HCT116 (cell line): ENCODE data around the gene CASP10. TPM values are rescaled to one million over a fixed set of nuclear protein-coding genes. Genes with fewer than 3 reads are reported as not detected.

Experiments used
- ATAC-seq: fragments of 200-7000 bp; cut with Tn5 transposase; 2 replicates; pipeline ENCODE4 v1.9.1; 2020; ENCODE audit warnings: mild to moderate bottlenecking, moderate library complexity
- BruUV-seq: library from RNA; stranded (reverse); fragments of 400-500 nt; replicated peaks from 2 replicates; lab custom pipeline; 2021; lab: Mats Ljungman, UMichigan
- CTCF ChIA-PET: fragments of 300-600 bp; sonication (Branson Sonifier 250); formaldehyde crosslinking; loops from one replicate; lab custom pipeline; 2021; ENCODE audit warnings: antibody characterized with exemption; lab: Charles Lee
- POLR2A ChIA-PET: fragments of 300-600, 350-600 bp; sonication (Branson Sonifier 250); formaldehyde crosslinking; loops from one replicate; lab custom pipeline; 2021; ENCODE audit warnings: antibody characterized with exemption; lab: Charles Lee
- RAD21 ChIA-PET, 2 experiments: fragments of 300-600 bp; sonication (Branson Sonifier 250); formaldehyde crosslinking; loops; one replicate each; lab custom pipeline; 2023; ENCODE audit warnings: low total read pairs in 2 of 2; ENCODE audit not compliant: uncharacterized antibody in 2 of 2, unreplicated experiment in 2 of 2, low non-redundant PET in 1 of 2; lab: Charles Lee
- DNase-seq: peaks from one replicate; pipeline ENCODE4 v3.0.0-alpha.2; 2010; ENCODE audit warnings: low read depth, low spot score
- H2AFZ ChIP-seq: fragments of 200-600 bp; shearing (Covaris generic), sonication (generic); 2 replicates; pipeline ENCODE4 v1.6.1; 2017; ENCODE audit warnings: low read depth, mixed run types, mixed read lengths, antibody characterized with exemption, low read length; ENCODE audit not compliant: poor library complexity, severe bottlenecking
- H3K27ac ChIP-seq: 2 replicates; pipeline ENCODE4 v1.5.1; 2012; ENCODE audit warnings: low read depth, low read length
- H3K27me3 ChIP-seq: fragments of 200-600 bp; sonication (generic); 2 replicates; pipeline ENCODE4 v1.6.1; 2016; ENCODE audit warnings: mixed run types, low read length, mixed read lengths; ENCODE audit not compliant: insufficient read depth
- H3K36me3 ChIP-seq, 2 experiments: fragments of 200-500 bp in 1 of 2; fragments of 200-600 bp in 1 of 2; sonication (Bioruptor generic) in 1 of 2; sonication (generic) in 1 of 2; 2 replicates each; pipeline versions ENCODE4 v1.5.1 to v1.6.1; 2014 to 2016; ENCODE audit warnings: low read length in 2 of 2, inconsistent platforms in 1 of 2, mixed read lengths in 1 of 2, mixed run types in 1 of 2; ENCODE audit not compliant: insufficient read depth in 2 of 2, control insufficient read depth in 1 of 2
- H3K4me1 ChIP-seq, 2 experiments: fragments of 200-600 bp in 1 of 2; sonication (generic) in 1 of 2; 2 replicates each; pipeline versions ENCODE4 v1.5.1 to v1.6.1; 2012 to 2017; ENCODE audit warnings: low read length in 2 of 2, inconsistent platforms in 1 of 2, mild to moderate bottlenecking in 1 of 2, mixed read lengths in 1 of 2, mixed run types in 1 of 2, moderate library complexity in 1 of 2; ENCODE audit not compliant: insufficient read depth in 2 of 2, control insufficient read depth in 1 of 2
- H3K4me2 ChIP-seq: fragments of 200-600 bp; sonication (generic); 2 replicates; pipeline ENCODE4 v1.6.1; 2017; ENCODE audit warnings: mixed run types, low read length, mixed read lengths
- H3K4me3 ChIP-seq, 2 experiments: fragments of 200-600 bp in 1 of 2; sonication (generic) in 1 of 2; replicated peaks in 1 of 2; 2 replicates each; pipeline ENCODE4 v1.5.1; 2011 to 2016; ENCODE audit warnings: low read length in 2 of 2, control low read depth in 1 of 2, low read depth in 1 of 2, mild to moderate bottlenecking in 1 of 2, mixed read lengths in 1 of 2, mixed run types in 1 of 2
- H3K79me2 ChIP-seq: fragments of 200-600 bp; sonication (generic); 2 replicates; pipeline ENCODE4 v1.6.1; 2017; ENCODE audit warnings: mild to moderate bottlenecking, mixed run types, low read length, moderate library complexity, mixed read lengths; ENCODE audit not compliant: insufficient read depth
- H3K9ac ChIP-seq: fragments of 200-600 bp; sonication (generic); 2 replicates; pipeline ENCODE4 v1.6.1; 2016; ENCODE audit warnings: low read length, mixed read lengths
- H3K9me2 ChIP-seq: fragments of 200-600 bp; sonication (generic), shearing (Covaris generic); 2 replicates; pipeline ENCODE4 v1.6.1; 2017; ENCODE audit warnings: mixed run types, mild to moderate bottlenecking, moderate library complexity; ENCODE audit not compliant: insufficient read depth
- H3K9me3 ChIP-seq, 2 experiments: fragments of 200-500 bp in 1 of 2; fragments of 200-600 bp in 1 of 2; sonication (Bioruptor generic) in 1 of 2; sonication (generic) in 1 of 2; 2 replicates each; pipeline ENCODE4 v1.6.1; 2014 to 2017; ENCODE audit warnings: low read length in 2 of 2, mixed read lengths in 2 of 2, inconsistent platforms in 1 of 2, low read depth in 1 of 2, mild to moderate bottlenecking in 1 of 2, mixed run types in 1 of 2, moderate library complexity in 1 of 2; ENCODE audit not compliant: control insufficient read depth in 1 of 2, insufficient read depth in 1 of 2
- H4K20me1 ChIP-seq: fragments of 200-600 bp; sonication (generic), shearing (Covaris generic); 2 replicates; pipeline ENCODE4 v1.6.1; 2017; ENCODE audit warnings: mixed run types, mild to moderate bottlenecking, moderate library complexity; ENCODE audit not compliant: insufficient read depth
- CBX3 ChIP-seq: IDR thresholded peaks from 2 replicates; pipeline ENCODE4 v1.6.1; 2012; ENCODE audit warnings: low read depth
- CEBPB ChIP-seq: IDR thresholded peaks from 2 replicates; pipeline ENCODE4 v1.6.1; 2012; ENCODE audit warnings: low read depth
- EGR1 ChIP-seq: IDR thresholded peaks from 2 replicates; pipeline ENCODE4 v1.6.1; 2012; ENCODE audit warnings: low read depth
- EZH2 ChIP-seq: fragments of 200-600 bp; sonication (generic); IDR thresholded peaks from 2 replicates; pipeline ENCODE4 v1.6.1; 2017; ENCODE audit warnings: antibody characterized with exemption, mixed run types
- JUND ChIP-seq: IDR thresholded peaks from 2 replicates; pipeline ENCODE4 v1.6.1; 2012
- POLR2A ChIP-seq: IDR thresholded peaks from 2 replicates; pipeline ENCODE4 v1.7.0; 2011; ENCODE audit warnings: borderline replicate concordance; ENCODE audit not compliant: insufficient read depth, insufficient read length; ENCODE audit errors: extremely low read depth
- POLR2AphosphoS5 ChIP-seq: IDR thresholded peaks from 2 replicates; pipeline ENCODE4 v1.6.1; 2011; ENCODE audit warnings: mild to moderate bottlenecking, low read depth, low read length, moderate library complexity
- RAD21 ChIP-seq: IDR thresholded peaks from 2 replicates; pipeline ENCODE4 v1.6.1; 2012; ENCODE audit warnings: low read depth, mild to moderate bottlenecking
- SP1 ChIP-seq: IDR thresholded peaks from 2 replicates; pipeline ENCODE4 v1.6.1; 2012; ENCODE audit warnings: low read depth
- TCF7L2 ChIP-seq: IDR thresholded peaks from 2 replicates; pipeline ENCODE4 v1.7.0; 2011; ENCODE audit warnings: borderline replicate concordance, inconsistent platforms; ENCODE audit not compliant: insufficient read depth, insufficient read length; ENCODE audit errors: extremely low read depth
- YY1 ChIP-seq: IDR thresholded peaks from 2 replicates; pipeline ENCODE4 v1.6.1; 2011; ENCODE audit warnings: low read length, low read depth, moderate library complexity, mild to moderate bottlenecking; ENCODE audit not compliant: insufficient replicate concordance; ENCODE audit errors: extremely low read depth
- ZFX ChIP-seq: fragments of 450-650 bp; IDR thresholded peaks from 2 replicates; pipeline ENCODE4 v1.6.1; 2017
- ZNF274 ChIP-seq: fragments of 200-500 bp; sonication (Bioruptor generic); IDR thresholded peaks from 2 replicates; pipeline ENCODE4 v1.6.1; 2014; ENCODE audit warnings: mild to moderate bottlenecking, low read depth, low read length, inconsistent platforms
- intact Hi-C: fragments of 100-400 bp; cut with micrococcal nuclease; formaldehyde crosslinking; loops from 2 replicates; pipeline ENCODE4 v1.10.0; 2022
- total RNA-seq: library from RNA; stranded (reverse); gene quantifications from one replicate; pipeline ENCODE4 v1.2.1, GENCODE V29; 2021; ENCODE audit not compliant: unreplicated experiment
- TF ChIP-seq, protein P1 (sequence below): IDR thresholded peaks from 2 replicates; pipeline ENCODE4 v1.6.1; 2012; ENCODE audit warnings: low read depth
- TF ChIP-seq, protein P2 (sequence below): IDR thresholded peaks from 2 replicates; pipeline ENCODE4 v1.6.1; 2011; ENCODE audit warnings: mild to moderate bottlenecking, low read length, moderate library complexity; ENCODE audit not compliant: insufficient replicate concordance; ENCODE audit errors: extremely low read depth
- TF ChIP-seq, protein P3 (sequence below): IDR thresholded peaks from 2 replicates; pipeline ENCODE4 v1.6.1; 2012
- TF ChIP-seq, protein P4 (sequence below), 3 experiments: fragments of 200-600 bp in 1 of 3; sonication (generic) in 1 of 3; IDR thresholded peaks in 2 of 3; conservative IDR thresholded peaks in 1 of 3; 2 replicates each; pipeline ENCODE4 v1.5.1; 2012 to 2017; ENCODE audit warnings: low read depth in 2 of 3, low read length in 2 of 3, antibody characterized with exemption in 1 of 3, borderline replicate concordance in 1 of 3, control low read depth in 1 of 3, mild to moderate bottlenecking in 1 of 3, mixed read lengths in 1 of 3, mixed run types in 1 of 3, moderate library complexity in 1 of 3; ENCODE audit not compliant: insufficient read depth in 1 of 3

CASP10 gene
- total RNA-seq, 1 experiment from 2014 or later: 2.6 TPM

DNA sequence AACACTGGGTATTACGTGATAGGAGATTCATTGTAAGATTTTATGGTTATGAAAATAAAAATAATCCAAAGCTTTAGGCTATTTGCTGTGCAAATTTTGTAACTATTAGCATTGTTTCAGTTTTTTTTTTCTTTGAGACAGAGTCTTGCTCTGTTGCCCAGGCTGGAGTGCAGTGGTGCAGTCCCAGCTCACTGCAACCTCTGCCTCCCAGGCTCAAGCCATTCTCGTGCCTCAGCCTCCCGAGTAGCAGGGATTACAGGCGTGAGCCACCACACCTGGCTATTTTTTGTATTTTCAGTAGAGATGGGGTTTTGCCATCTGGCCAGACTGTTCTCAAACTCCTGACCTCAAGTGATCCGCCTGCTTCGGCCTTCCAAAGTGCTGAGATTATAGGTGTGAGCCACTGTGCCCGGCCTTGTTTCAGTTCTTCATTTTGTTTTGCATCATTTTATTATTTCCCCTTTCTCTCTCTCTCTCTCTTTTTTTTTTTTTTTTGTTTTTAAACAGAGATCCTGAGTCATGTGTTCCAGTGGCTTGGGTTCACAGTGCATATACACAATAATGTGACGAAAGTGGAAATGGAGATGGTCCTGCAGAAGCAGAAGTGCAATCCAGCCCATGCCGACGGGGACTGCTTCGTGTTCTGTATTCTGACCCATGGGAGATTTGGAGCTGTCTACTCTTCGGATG, 25.8 kb downstream of the CASP10 start:
- RAD21 ChIA-PET: no interaction called here

More for the DNA sequence above, 25.8 kb downstream of the CASP10 start:
- CTCF ChIA-PET: interaction anchor here (2.2 kb wide), 1 partner anchor 24 kb away, joined by 8 read pairs; no protein-coding TSS in a partner anchor
- Histone ChIP-seq H3K4me2 (no peak overlapping the region), H2AFZ (no peak overlapping the region), H3K27me3 (no peaks in the 10 kb centered on the region), H3K4me1 (no peaks in the 10 kb centered on the region), H3K36me3 (no peaks in the 10 kb centered on the region), H3K79me2 (no peaks in the 10 kb centered on the region), H3K27ac (no peak overlapping the region), H3K9ac (no peak overlapping the region), H3K9me2 (no peaks in the 10 kb centered on the region), H4K20me1 (no peaks in the 10 kb centered on the region), H3K4me3 (no peak overlapping the region), H3K9me3 (no peaks in the 10 kb centered on the region)
- intact Hi-C loops: no loop called here
- POLR2A ChIA-PET: no interaction called here
- DNase-seq (no peak), ATAC-seq (no peak)
- BruUV-seq: no TSS peak
- TF ChIP-seq CBX3: no peak
- TF ChIP-seq RAD21: no peak
- TF ChIP-seq EZH2: no peak
- TF ChIP-seq, protein P1, sequence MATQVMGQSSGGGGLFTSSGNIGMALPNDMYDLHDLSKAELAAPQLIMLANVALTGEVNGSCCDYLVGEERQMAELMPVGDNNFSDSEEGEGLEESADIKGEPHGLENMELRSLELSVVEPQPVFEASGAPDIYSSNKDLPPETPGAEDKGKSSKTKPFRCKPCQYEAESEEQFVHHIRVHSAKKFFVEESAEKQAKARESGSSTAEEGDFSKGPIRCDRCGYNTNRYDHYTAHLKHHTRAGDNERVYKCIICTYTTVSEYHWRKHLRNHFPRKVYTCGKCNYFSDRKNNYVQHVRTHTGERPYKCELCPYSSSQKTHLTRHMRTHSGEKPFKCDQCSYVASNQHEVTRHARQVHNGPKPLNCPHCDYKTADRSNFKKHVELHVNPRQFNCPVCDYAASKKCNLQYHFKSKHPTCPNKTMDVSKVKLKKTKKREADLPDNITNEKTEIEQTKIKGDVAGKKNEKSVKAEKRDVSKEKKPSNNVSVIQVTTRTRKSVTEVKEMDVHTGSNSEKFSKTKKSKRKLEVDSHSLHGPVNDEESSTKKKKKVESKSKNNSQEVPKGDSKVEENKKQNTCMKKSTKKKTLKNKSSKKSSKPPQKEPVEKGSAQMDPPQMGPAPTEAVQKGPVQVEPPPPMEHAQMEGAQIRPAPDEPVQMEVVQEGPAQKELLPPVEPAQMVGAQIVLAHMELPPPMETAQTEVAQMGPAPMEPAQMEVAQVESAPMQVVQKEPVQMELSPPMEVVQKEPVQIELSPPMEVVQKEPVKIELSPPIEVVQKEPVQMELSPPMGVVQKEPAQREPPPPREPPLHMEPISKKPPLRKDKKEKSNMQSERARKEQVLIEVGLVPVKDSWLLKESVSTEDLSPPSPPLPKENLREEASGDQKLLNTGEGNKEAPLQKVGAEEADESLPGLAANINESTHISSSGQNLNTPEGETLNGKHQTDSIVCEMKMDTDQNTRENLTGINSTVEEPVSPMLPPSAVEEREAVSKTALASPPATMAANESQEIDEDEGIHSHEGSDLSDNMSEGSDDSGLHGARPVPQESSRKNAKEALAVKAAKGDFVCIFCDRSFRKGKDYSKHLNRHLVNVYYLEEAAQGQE: no peak
- TF ChIP-seq ZNF274: no peak
- TF ChIP-seq ZFX: no peak
- no peak for TF ChIP-seq YY1
- TF ChIP-seq, protein P2, sequence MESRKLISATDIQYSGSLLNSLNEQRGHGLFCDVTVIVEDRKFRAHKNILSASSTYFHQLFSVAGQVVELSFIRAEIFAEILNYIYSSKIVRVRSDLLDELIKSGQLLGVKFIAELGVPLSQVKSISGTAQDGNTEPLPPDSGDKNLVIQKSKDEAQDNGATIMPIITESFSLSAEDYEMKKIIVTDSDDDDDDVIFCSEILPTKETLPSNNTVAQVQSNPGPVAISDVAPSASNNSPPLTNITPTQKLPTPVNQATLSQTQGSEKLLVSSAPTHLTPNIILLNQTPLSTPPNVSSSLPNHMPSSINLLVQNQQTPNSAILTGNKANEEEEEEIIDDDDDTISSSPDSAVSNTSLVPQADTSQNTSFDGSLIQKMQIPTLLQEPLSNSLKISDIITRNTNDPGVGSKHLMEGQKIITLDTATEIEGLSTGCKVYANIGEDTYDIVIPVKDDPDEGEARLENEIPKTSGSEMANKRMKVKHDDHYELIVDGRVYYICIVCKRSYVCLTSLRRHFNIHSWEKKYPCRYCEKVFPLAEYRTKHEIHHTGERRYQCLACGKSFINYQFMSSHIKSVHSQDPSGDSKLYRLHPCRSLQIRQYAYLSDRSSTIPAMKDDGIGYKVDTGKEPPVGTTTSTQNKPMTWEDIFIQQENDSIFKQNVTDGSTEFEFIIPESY: no peak
- TF ChIP-seq, protein P3, sequence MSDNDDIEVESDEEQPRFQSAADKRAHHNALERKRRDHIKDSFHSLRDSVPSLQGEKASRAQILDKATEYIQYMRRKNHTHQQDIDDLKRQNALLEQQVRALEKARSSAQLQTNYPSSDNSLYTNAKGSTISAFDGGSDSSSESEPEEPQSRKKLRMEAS: no peak
- TF ChIP-seq SP1: no peak
- no peak for TF ChIP-seq POLR2A
- no peak for TF ChIP-seq POLR2AphosphoS5
- no peak for TF ChIP-seq CEBPB
- no peak for TF ChIP-seq TCF7L2
- TF ChIP-seq, protein P4, sequence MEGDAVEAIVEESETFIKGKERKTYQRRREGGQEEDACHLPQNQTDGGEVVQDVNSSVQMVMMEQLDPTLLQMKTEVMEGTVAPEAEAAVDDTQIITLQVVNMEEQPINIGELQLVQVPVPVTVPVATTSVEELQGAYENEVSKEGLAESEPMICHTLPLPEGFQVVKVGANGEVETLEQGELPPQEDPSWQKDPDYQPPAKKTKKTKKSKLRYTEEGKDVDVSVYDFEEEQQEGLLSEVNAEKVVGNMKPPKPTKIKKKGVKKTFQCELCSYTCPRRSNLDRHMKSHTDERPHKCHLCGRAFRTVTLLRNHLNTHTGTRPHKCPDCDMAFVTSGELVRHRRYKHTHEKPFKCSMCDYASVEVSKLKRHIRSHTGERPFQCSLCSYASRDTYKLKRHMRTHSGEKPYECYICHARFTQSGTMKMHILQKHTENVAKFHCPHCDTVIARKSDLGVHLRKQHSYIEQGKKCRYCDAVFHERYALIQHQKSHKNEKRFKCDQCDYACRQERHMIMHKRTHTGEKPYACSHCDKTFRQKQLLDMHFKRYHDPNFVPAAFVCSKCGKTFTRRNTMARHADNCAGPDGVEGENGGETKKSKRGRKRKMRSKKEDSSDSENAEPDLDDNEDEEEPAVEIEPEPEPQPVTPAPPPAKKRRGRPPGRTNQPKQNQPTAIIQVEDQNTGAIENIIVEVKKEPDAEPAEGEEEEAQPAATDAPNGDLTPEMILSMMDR (IDR thresholded peaks at IDR 0.05 in 2 of 3, conservative IDR thresholded peaks at IDR 0.05 in 1 of 3; ENCODE audit: borderline replicate concordance in 1 of 3, insufficient read depth in 1 of 3, low read depth in 2 of 3, low read length in 2 of 3): no peak
- TF ChIP-seq JUND: no peak
- TF ChIP-seq EGR1: no peak
